ENCODE results near the gene DPP4. TPM values are rescaled to one million over a fixed set of nuclear protein-coding genes. Genes with fewer than 3 reads are reported as not detected.

The DPP4 gene
- total and polyA plus RNA-seq, 2 of the 13 experiments (the other 11 are each of a cell fraction or from before 2014, with no cell fraction given), result 39.4 to 109 TPM

DNA sequence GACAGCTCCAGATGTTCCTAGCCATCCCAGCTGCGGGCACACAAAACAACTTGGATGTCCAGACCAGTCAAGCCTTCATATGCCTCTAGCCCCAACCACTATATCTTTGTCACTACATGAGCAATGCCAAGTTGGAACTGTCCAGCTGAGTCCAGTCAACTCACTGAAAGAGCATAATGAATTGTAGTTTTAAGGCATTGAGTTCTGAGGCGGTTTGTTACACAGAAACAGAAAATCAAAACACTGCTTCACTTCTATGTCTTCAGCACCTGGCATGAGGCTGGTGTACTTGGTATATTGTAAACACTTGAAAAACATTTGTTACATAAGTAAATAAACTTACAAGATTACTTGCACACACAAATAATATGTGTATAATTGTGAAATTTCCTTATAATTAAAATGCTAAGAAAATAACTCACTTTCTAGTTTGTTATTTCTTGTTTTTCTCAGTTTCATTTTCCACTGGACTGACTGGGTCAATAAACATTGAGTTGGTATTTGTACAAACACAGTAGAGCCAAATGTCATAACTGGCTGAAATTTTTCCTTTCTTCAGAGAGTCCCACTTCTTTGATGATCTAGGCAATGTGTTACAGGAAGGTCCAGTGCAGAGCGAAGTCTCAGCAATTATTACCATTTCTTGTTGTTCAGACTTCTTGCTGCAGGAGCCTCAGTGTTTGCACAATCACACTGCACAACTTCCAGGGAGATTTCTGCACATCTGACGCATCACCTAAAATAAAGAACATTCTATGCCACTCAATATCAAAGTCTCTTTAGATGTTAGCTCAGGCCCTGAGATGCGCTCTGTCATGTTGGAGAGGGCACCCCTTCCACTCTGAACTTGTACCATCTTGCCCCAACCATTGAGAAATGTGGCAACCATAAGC, 38.2 kb upstream of the DPP4 start (continued):
- TF ChIP-seq, protein P1, sequence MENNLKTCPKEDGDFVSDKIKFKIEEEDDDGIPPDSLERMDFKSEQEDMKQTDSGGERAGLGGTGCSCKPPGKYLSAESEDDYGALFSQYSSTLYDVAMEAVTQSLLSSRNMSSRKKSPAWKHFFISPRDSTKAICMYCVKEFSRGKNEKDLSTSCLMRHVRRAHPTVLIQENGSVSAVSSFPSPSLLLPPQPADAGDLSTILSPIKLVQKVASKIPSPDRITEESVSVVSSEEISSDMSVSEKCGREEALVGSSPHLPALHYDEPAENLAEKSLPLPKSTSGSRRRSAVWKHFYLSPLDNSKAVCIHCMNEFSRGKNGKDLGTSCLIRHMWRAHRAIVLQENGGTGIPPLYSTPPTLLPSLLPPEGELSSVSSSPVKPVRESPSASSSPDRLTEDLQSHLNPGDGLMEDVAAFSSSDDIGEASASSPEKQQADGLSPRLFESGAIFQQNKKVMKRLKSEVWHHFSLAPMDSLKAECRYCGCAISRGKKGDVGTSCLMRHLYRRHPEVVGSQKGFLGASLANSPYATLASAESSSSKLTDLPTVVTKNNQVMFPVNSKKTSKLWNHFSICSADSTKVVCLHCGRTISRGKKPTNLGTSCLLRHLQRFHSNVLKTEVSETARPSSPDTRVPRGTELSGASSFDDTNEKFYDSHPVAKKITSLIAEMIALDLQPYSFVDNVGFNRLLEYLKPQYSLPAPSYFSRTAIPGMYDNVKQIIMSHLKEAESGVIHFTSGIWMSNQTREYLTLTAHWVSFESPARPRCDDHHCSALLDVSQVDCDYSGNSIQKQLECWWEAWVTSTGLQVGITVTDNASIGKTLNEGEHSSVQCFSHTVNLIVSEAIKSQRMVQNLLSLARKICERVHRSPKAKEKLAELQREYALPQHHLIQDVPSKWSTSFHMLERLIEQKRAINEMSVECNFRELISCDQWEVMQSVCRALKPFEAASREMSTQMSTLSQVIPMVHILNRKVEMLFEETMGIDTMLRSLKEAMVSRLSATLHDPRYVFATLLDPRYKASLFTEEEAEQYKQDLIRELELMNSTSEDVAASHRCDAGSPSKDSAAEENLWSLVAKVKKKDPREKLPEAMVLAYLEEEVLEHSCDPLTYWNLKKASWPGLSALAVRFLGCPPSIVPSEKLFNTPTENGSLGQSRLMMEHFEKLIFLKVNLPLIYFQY (CRISPR knock-in tag; IDR thresholded peaks at IDR 0.05; ENCODE audit: borderline replicate concordance), result peak; percentile 62; the same call in 1 of the 2 replicates
- peak; percentile 56; the same call in 1 of the 2 replicates for TF ChIP-seq ZNF605 (CRISPR knock-in tag; IDR thresholded peaks at IDR 0.05)
- TF ChIP-seq ZNF335 (CRISPR knock-in tag; IDR thresholded peaks at IDR 0.05), result no peak
- TF ChIP-seq NPAS2 (CRISPR knock-in tag; IDR thresholded peaks at IDR 0.05; ENCODE audit: borderline replicate concordance), result no peak
- no peak for TF ChIP-seq SRSF4 (IDR thresholded peaks at IDR 0.05; ENCODE audit: low read depth, low read length, poor library complexity, severe bottlenecking)
- TF ChIP-seq, protein P2, sequence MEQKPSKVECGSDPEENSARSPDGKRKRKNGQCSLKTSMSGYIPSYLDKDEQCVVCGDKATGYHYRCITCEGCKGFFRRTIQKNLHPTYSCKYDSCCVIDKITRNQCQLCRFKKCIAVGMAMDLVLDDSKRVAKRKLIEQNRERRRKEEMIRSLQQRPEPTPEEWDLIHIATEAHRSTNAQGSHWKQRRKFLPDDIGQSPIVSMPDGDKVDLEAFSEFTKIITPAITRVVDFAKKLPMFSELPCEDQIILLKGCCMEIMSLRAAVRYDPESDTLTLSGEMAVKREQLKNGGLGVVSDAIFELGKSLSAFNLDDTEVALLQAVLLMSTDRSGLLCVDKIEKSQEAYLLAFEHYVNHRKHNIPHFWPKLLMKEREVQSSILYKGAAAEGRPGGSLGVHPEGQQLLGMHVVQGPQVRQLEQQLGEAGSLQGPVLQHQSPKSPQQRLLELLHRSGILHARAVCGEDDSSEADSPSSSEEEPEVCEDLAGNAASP (CRISPR knock-in tag; IDR thresholded peaks at IDR 0.05; ENCODE audit: borderline replicate concordance), result peak; percentile 73
- TF ChIP-seq ZFP41 (CRISPR knock-in tag; IDR thresholded peaks at IDR 0.05; ENCODE audit: borderline replicate concordance), result no peak
- TF ChIP-seq ZNF674 (CRISPR knock-in tag; IDR thresholded peaks at IDR 0.05; ENCODE audit: low read depth), result no peak
- no peak for TF ChIP-seq XBP1 (CRISPR knock-in tag; IDR thresholded peaks at IDR 0.05)
- TF ChIP-seq ZNF331 (CRISPR knock-in tag; IDR thresholded peaks at IDR 0.05), result peak; percentile 40; the same call in 1 of the 2 replicates
- TF ChIP-seq, protein P3, sequence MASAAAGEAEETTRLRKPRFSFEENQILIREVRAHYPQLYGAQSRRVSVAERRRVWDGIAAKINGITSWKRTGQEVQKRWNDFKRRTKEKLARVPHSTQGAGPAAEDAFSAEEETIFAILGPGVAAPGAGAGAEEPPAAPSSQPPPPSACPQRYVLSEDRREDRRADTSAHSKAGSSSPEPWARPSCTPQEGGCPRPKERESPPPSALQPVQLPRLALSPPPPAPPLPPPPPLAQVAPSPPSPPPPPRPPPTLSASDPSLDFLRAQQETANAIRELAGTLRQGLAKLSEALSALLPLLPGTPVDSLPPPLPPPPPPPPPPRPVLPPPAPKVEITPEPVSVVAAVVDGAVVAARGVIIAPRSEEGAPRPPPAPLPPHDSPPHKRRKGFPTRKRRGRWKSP (CRISPR knock-in tag; IDR thresholded peaks at IDR 0.05), result no peak
- no peak for TF ChIP-seq RXRA (CRISPR knock-in tag; IDR thresholded peaks at IDR 0.05)
- peak in 1 of 2 experiments; percentile 35; a peak in 1 of 4 replicates for TF ChIP-seq MAFK (conservative IDR thresholded peaks at IDR 0.05 in 1 of 2, IDR thresholded peaks at IDR 0.05 in 1 of 2; ENCODE audit: low read length in 2 of 2)
- TF ChIP-seq HHEX (CRISPR knock-in tag; IDR thresholded peaks at IDR 0.05), result peak; percentile 34; the same call in 1 of the 2 replicates
